ENCODE results near the gene ELP2. TPM values are rescaled to one million over a fixed set of nuclear protein-coding genes. Genes with fewer than 3 reads are reported as not detected.
A peak's percentile ranks its signal among the peaks of the same experiment; 100 is the strongest.

ELP2 gene
- total RNA-seq, 1 experiment from 2014 or later, result 137 TPM

DNA sequence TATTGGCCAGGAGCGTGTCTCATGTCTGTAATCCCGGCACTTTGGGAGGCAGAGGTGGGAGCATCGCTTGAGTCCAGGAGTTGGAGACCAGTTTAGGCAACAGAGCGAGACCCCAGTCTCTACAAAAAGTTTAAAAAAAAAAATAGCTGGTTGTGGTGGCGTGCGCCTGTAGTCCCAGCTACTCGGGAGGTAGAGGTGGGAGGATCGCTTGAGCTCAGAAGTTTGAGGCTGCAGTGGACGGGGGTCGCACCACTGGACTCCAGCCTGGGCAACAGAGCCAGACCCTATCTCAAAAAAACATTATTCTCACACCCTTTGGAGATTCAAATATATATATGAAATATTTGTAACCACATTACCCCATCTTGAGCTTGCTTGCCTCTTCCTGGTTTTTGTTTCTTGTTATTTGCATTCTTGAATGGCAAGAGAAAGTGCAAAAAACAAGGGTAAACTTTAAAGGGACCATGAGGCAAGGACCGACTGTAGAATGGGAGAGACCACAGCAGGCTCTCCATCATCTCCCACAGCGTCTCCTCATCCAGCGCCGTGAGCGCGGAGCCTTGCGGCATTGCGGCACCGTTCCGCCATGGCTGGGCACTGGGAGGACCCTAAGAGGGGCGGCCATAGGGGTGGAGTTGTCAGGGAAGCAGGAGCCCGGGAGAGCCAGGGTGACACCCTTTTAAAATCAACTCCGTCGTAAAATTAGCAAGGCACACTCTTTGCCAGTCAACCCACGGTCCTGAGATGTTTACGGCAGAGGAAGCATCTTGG lies 1.4 kb downstream of the ELP2 start:
- no peak overlapping the region for H2BK20ac ChIP-seq (ENCODE audit: low read depth, low read length, poor library complexity, severe bottlenecking)
- no peak overlapping the region for H2BK15ac ChIP-seq (ENCODE audit: low read depth, low read length)
- peaks cover 34% of the 10 kb centered on the region for H3K79me2 ChIP-seq (ENCODE audit: insufficient read depth, low read length)
- no peaks in the 10 kb centered on the region; the same call in 1 of the 2 replicates for H3K27me3 Mint-ChIP-seq (ENCODE audit: low read depth)
- H3K56ac ChIP-seq (ENCODE audit: insufficient read length, low read depth, low read length), result no peak overlapping the region
- WGBS (ENCODE audit: extremely low coverage, insufficient read length, low lambda C conversion rate), result no CpG with 5 or more reads among the region's 26 CpGs
- peaks cover 9% of the 10 kb centered on the region for H3K23me2 ChIP-seq (ENCODE audit: insufficient read length, low read depth, low read length, poor library complexity, severe bottlenecking)
- no peaks in the 10 kb centered on the region for H4K20me1 ChIP-seq (ENCODE audit: control insufficient read depth, insufficient read depth, insufficient read length)
- no peak overlapping the region for H3K4ac ChIP-seq (ENCODE audit: low read depth, low read length)
- TF ChIP-seq, protein P1, sequence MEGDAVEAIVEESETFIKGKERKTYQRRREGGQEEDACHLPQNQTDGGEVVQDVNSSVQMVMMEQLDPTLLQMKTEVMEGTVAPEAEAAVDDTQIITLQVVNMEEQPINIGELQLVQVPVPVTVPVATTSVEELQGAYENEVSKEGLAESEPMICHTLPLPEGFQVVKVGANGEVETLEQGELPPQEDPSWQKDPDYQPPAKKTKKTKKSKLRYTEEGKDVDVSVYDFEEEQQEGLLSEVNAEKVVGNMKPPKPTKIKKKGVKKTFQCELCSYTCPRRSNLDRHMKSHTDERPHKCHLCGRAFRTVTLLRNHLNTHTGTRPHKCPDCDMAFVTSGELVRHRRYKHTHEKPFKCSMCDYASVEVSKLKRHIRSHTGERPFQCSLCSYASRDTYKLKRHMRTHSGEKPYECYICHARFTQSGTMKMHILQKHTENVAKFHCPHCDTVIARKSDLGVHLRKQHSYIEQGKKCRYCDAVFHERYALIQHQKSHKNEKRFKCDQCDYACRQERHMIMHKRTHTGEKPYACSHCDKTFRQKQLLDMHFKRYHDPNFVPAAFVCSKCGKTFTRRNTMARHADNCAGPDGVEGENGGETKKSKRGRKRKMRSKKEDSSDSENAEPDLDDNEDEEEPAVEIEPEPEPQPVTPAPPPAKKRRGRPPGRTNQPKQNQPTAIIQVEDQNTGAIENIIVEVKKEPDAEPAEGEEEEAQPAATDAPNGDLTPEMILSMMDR (conservative IDR thresholded peaks at IDR 0.05), result no peak
- H4K5ac ChIP-seq (ENCODE audit: insufficient read length, low read depth, low read length), result no peak overlapping the region
- H2AK5ac ChIP-seq (ENCODE audit: insufficient read length, low read length), result no peak overlapping the region
- no peaks in the 10 kb centered on the region for H3K9me3 ChIP-seq (ENCODE audit: control insufficient read depth, low read depth, low read length)
- peaks cover 5% of the 10 kb centered on the region for H3K79me1 ChIP-seq (ENCODE audit: insufficient read depth, low read depth, low read length, poor library complexity, severe bottlenecking)
- H2AFZ ChIP-seq (ENCODE audit: low read length), result no peak overlapping the region
- H3K18ac ChIP-seq (ENCODE audit: insufficient read length, low read depth, low read length), result no peak overlapping the region
- H3K27ac ChIP-seq (ENCODE audit: insufficient read length, low read depth, low read length), result no peak overlapping the region
- H3K4me1 Mint-ChIP-seq, result peaks cover 31 to 34% of the 10 kb centered on the region in 2 experiments
- H3K4me1 ChIP-seq (ENCODE audit: insufficient read depth, low read length), result peaks cover 5% of the 10 kb centered on the region; the same call in 1 of the 2 replicates
- H4K91ac ChIP-seq (ENCODE audit: insufficient read length, low read depth, low read length), result no peak overlapping the region
- H3T11ph ChIP-seq (ENCODE audit: low read length), result no peak overlapping the region
- H2BK5ac ChIP-seq (ENCODE audit: insufficient read length, low read length), result no peak overlapping the region
- H3K27me3 ChIP-seq (ENCODE audit: insufficient read depth, low read length), result no peaks in the 10 kb centered on the region
- no peak overlapping the region for H3K14ac ChIP-seq (ENCODE audit: insufficient read depth, low read length)
- H4K8ac ChIP-seq (replicated peaks; ENCODE audit: insufficient read length, low read depth, low read length), result no peak overlapping the region
- peak overlapping the region; percentile 83 for H3K9ac ChIP-seq (ENCODE audit: extremely low read depth, insufficient read length, low read length)
- peaks cover 15 to 26% (median 25%) of the 10 kb centered on the region in 3 experiments; a peak in 6 of 7 replicates for H3K36me3 Mint-ChIP-seq (ENCODE audit: insufficient read depth in 1 of 3, low read depth in 3 of 3)
- H3K27ac Mint-ChIP-seq, result no peak overlapping the region
- no peak overlapping the region for H3K23ac ChIP-seq (ENCODE audit: insufficient read length, low read depth, low read length)
- no peak overlapping the region for H2BK120ac ChIP-seq (ENCODE audit: low read depth, low read length, poor library complexity, severe bottlenecking)
- H3K4me3 Mint-ChIP-seq, result peak overlapping the region; percentile 95 to 96
- H3K4me2 ChIP-seq (ENCODE audit: insufficient read depth, insufficient read length, low read length), result peak overlapping the region; percentile 62
- DNase-seq, result no peak
- no peak overlapping the region for H2BK12ac ChIP-seq (ENCODE audit: insufficient read length, low read depth, low read length)
- no peaks in the 10 kb centered on the region; a peak in 1 of 5 replicates for H3K9me3 Mint-ChIP-seq
